GDM1 (cell line): ENCODE measurements around the gene KCNJ9.
"Not testable (repeated sequence)": the region's sequence is repeated elsewhere in the genome, so short reads cannot be mapped to it uniquely, and the experiment has no call there.

Experiments
- DNase-seq: peaks from one replicate; lab custom pipeline; 2025; lab: John Stamatoyannopoulos, UW

The KCNJ9 gene

GRCh38 chr1:160081261-160081936, at the start of gene KCNJ9:
KCNJ9 (plus strand) TSS chr1:160081538; CDS start chr1:160084031, 2,493 bp downstream.
- DNase-seq, result no peak

GRCh38 chr1:160032165-160032820, 49.0 kb upstream of the KCNJ9 start:
- DNase-seq, result peak; percentile 14

DNA sequence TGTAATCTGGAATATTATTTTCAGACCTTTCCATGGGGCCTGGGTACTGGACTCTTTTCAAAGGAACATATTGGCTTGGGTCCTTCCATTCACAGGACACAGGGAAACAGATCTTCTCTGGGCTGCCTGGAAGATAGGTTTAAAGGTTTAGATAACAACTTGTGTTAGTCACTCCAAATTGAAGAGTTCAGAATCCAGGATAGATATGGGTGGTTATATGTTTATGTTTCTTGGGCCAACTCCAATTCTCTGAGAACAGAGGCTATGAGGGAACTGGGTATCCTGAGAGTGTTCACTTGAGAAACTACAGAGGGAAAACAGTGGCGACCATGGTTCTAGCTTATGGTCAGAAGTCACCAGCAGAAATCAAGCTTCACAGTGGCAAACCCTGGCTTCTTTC, 40.9 kb upstream of the KCNJ9 start:
- DNase-seq, result no peak

DNA sequence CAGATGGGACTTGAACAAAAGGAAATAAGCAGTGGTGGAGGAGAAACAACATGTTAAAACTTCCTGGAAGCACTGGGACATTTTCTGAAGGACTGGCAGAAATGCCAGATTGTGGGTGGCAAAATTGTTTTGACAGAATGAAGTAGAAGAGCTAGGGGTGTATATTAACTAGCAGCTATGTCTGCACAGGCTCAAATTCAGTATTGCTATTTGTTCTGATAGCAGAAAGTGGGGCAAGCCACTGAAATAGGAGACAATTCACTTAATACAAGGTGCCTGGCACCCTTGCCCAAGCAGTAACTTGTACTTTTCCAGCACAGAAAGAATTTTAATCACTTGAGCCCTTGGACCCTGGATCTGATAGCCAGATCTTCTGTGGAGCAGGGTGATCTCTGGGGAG, 37.8 kb upstream of the KCNJ9 start:
- DNase-seq, result no peak

DNA sequence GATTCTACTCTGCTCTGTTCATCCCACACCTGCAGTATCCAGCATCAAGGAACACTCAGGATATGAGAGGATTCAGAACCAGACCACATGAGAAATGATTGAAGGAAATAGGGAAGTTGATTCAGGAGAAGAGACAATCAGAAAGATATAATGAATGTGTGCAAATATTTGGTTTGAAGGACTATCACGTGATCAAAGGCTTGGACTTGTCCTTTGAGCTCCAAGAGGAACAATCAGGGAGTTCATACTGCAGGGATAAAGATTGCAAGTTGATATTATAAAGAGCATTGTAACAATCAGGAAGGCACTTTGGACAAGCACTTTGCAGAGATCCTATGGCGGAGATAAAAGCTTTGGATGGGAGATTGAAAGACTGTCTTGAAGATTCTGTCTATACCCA, 35.7 kb upstream of the KCNJ9 start:
- no peak for DNase-seq

DNA sequence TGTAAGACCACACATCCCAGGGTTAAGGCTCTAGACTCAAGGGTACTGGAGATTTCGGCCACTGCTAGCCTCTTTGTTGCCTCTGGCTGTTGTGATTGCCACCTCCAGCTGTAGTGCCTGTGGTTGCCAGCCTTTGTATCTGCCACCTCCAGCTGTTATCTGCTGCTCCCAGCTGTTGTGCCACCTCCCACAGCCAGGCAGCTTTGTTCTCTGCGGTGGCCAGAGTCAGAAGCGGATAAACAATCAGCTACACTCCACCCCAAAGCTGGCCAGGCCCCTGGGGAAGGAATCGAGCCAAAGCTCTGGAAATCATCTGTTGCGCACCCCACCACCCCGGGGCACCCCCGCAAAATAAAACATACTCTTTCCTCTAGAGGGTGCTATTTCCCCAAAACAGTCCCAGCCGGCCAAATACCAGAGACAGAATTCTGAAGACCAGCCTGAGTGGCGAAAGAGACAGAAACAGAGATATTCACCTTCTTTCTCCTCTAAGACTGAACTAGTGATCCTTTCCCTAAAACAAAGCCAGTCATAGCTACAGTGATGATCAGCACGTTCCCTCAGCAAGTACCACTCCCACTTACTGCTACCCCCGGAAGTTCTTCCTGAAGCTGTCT, 34.7 kb upstream of the KCNJ9 start:
- DNase-seq, result no peak

GRCh38 chr1:160047111-160047991, 34.0 kb upstream of the KCNJ9 start:
- DNase-seq, result no peak

- DNase-seq, result no peak
These were observed 33.0 kb upstream of the KCNJ9 start for GRCh38 chr1:160048335-160048734.

- DNase-seq, result no peak
These were observed 32.2 kb upstream of the KCNJ9 start for GRCh38 chr1:160049101-160049500.

DNA sequence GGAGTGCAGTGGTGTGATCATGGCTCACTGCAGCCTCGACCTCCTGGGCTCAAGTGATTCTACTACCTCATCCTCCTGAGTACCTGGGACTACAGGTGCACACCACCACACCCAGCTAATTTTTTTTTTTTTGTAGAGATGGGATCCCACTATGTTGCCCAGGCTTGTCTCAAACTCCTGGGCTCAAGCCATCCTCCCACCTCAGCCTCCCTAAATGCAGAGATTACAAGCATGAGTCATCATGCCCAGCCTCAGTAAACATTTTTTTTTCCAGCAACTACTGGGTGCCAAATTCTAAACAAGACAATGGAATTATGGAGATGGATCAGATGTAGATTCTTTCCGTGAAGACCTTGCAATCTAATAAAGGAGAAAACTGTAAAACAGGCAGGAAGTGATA, 31.2 kb upstream of the KCNJ9 start:
- not testable (repeated sequence) for DNase-seq

- DNase-seq, result no peak
These were observed 30.7 kb upstream of the KCNJ9 start for GRCh38 chr1:160050619-160051018.

DNA sequence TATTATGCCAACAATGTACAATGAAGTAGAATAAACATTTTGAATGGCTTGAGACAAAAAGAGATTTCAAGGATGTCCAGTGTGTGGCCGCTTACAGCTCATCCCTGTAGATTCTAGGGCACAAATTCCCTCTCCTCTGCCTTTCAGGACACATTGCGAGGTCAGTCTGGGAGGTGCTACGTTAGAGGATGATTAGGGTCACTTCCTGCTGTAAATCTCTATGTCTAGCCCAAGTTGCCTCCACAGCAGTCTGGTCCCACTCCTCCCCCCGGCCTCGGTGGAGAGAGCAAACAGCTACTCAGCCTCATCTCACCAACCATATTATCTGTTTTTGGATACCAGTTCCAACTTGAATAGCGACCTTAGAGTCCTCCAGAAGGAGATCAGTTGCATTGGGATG, 28.4 kb upstream of the KCNJ9 start:
- no peak for DNase-seq

- no peak for DNase-seq
These were observed 27.6 kb upstream of the KCNJ9 start for GRCh38 chr1:160053548-160054365.

DNA sequence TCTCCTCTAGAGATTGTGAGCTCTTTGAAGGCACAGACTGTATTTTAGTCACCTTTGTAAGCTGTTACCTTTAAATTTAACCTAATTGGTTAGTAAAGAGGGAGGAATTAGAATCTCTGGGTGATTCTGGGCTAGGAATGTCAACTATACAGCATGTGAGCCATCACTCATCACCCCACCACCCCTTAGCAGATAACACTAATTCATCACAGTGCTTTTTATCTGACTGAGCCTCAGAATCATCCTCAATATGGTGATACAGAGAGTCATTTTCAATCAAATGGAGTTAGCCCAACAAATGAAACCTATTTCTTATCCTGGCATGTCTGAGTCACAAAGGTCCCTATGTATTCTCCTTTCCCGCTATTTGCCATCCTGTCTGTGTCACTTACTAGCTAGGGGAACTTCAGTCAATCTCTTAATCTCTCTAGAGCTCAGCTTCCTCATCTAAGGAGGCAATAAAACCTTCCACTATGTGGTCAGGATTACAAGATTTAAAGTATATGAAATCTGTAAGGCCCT, 24.6 kb upstream of the KCNJ9 start:
- DNase-seq, result no peak

DNA sequence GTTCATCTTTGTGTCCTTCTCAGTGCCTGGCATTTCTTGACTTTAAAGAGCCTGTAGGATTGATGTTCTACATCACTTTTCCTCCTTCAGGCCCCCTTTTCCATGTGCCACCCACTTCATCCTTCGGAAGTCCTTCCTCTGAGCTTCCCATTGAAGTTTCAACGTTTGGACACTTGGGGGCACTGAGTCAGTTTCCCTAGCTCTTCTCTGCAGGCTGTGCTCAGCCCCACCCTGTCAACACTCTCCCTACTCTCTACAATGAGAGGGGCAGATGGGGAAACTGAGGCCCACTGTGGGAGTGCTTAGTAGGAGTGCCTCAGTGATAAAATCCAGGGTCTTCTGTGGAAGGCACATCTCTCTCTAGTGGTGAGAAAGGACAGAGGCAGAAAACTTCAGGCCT, 23.3 kb upstream of the KCNJ9 start:
- no peak for DNase-seq

- DNase-seq, result no peak
These were observed 19.7 kb upstream of the KCNJ9 start for GRCh38 chr1:160061369-160062229.

GRCh38 chr1:160062230-160062532, 19.2 kb upstream of the KCNJ9 start:
- DNase-seq, result no peak

DNA sequence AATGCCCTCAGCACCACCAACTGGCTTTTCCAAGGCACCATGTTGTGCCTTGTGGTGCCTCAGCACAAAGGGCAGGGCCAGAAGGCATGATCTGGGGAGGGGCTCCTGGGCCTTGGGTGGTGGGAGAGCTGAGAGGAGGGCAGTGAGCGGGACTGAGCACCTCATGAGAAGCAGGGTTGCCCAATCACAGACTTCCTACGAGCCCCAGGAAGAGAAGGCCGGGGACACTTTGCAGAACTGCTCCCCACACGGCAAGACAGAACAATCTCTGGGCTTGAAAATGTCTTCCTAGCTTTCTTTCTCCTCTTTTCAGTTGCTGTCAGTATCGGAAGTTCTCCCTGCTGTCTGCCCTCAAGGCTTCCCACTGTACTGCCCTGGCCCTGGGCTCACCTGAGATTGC, 18.2 kb upstream of the KCNJ9 start:
- DNase-seq, result no peak

GRCh38 chr1:160064164-160064563, 17.2 kb upstream of the KCNJ9 start:
- DNase-seq, result no peak

GRCh38 chr1:160064746-160065145, 16.6 kb upstream of the KCNJ9 start:
- DNase-seq, result no peak
